Tibial artery (tissue), 4 donors: ENCODE data around the gene KIRREL3.
A peak's percentile ranks its signal among the peaks of the same experiment; 100 is the strongest.

Experiments
- DNase-seq, 2 donors: peaks; one replicate each; pipeline ENCODE4 v3.0.0-alpha.2; 2019
- H3K27ac ChIP-seq, 2 donors: fragments of 200-600 bp; sonication (generic) in 1 of 2; 1 replicate in 1 of 2; 2 replicates in 1 of 2; pipeline ENCODE4 v1.5.1; 2018 to 2019; ENCODE audit warnings: mild to moderate bottlenecking in 1 of 2
- H3K27me3 ChIP-seq, 2 donors: fragments of 200-600 bp; sonication (generic) in 1 of 2; one replicate each; pipeline versions ENCODE4 v1.5.1 to v1.6.0; 2016 to 2019
- H3K36me3 ChIP-seq, 3 donors: fragments of 200-600 bp; sonication (generic) in 2 of 3; one replicate each; pipeline ENCODE4 v1.5.1; 2016 to 2019; ENCODE audit warnings: mild to moderate bottlenecking in 2 of 3
- H3K4me1 ChIP-seq, 4 donors: fragments of 200-600 bp; sonication (generic) in 2 of 4; 1 replicate in 3 of 4; 2 replicates in 1 of 4; pipeline ENCODE4 v1.5.1; 2016 to 2019
- H3K4me3 ChIP-seq, 2 donors: fragments of 200-600 bp; sonication (generic) in 1 of 2; 1 replicate in 1 of 2; 2 replicates in 1 of 2; pipeline ENCODE4 v1.5.1; 2018 to 2019; ENCODE audit warnings: mild to moderate bottlenecking in 2 of 2
- H3K9me3 ChIP-seq, 3 donors: fragments of 200-600 bp; sonication (generic) in 1 of 3; one replicate each; pipeline ENCODE4 v1.5.1; 2016 to 2019
- CTCF ChIP-seq, 2 experiments: fragments of 200-600 bp in 1 of 2; fragments of 450-650 bp in 1 of 2; IDR thresholded peaks; one replicate each; pipeline ENCODE4 v1.5.1; 2017 to 2019; ENCODE audit warnings: antibody characterized with exemption in 2 of 2, mild to moderate bottlenecking in 1 of 2, moderate library complexity in 1 of 2
- intact Hi-C: fragments of 100-400 bp; cut with DNase I; formaldehyde crosslinking; loops from one replicate; pipeline ENCODE4 v1.15.0; 2023; ENCODE audit warnings: low total_unique reads

The KIRREL3 gene

GRCh38 chr11:126475014-126475991 lies 525.3 kb downstream of the KIRREL3 start:
- TF ChIP-seq CTCF (IDR thresholded peaks at IDR 0.05), result no peak
- H3K36me3 ChIP-seq, result no peaks in the 10 kb centered on the region
- peaks cover 0 to 13% of the 10 kb centered on the region in 2 donors for H3K27me3 ChIP-seq
- no peak for DNase-seq
- H3K4me1 ChIP-seq, result peaks cover 0 to under 1% (median 0%) of the 10 kb centered on the region in 4 donors
- no peak overlapping the region for H3K27ac ChIP-seq
- no peak overlapping the region for H3K4me3 ChIP-seq
- intact Hi-C loops, result no loop called here
- H3K9me3 ChIP-seq, result no peaks in the 10 kb centered on the region

- Histone ChIP-seq H3K36me3 (no peaks in the 10 kb centered on the region), H3K4me3 (no peak overlapping the region), H3K9me3 (no peaks in the 10 kb centered on the region), H3K27me3 (peaks cover 0 to 13% of the 10 kb centered on the region in 2 donors), H3K27ac (no peak overlapping the region), H3K4me1 (no peaks in the 10 kb centered on the region)
- TF ChIP-seq CTCF (IDR thresholded peaks at IDR 0.05), result no peak
- intact Hi-C loops, result no loop called here
- no peak for DNase-seq
Observed at GRCh38 chr11:126474220-126474619, 526.4 kb downstream of the KIRREL3 start.

GRCh38 chr11:126473269-126473668 lies 527.3 kb downstream of the KIRREL3 start:
- intact Hi-C loops, result no loop called here
- Histone ChIP-seq H3K27me3 (peaks cover 0 to 13% of the 10 kb centered on the region in 2 donors), H3K4me1 (no peaks in the 10 kb centered on the region), H3K27ac (no peak overlapping the region), H3K9me3 (no peaks in the 10 kb centered on the region), H3K4me3 (no peak overlapping the region), H3K36me3 (no peaks in the 10 kb centered on the region)
- no peak for DNase-seq
- TF ChIP-seq CTCF (IDR thresholded peaks at IDR 0.05), result no peak

- Histone ChIP-seq H3K27ac (no peak overlapping the region), H3K27me3 (peaks cover 0 to 26% of the 10 kb centered on the region in 2 donors), H3K9me3 (no peaks in the 10 kb centered on the region), H3K4me3 (no peak overlapping the region), H3K36me3 (no peaks in the 10 kb centered on the region), H3K4me1 (peaks cover 0 to 7% (median 4%) of the 10 kb centered on the region in 4 donors)
- no peak for TF ChIP-seq CTCF (IDR thresholded peaks at IDR 0.05)
- intact Hi-C loops, result no loop called here
- DNase-seq, result no peak
Observed at GRCh38 chr11:126469311-126469710, 531.3 kb downstream of the KIRREL3 start.

- intact Hi-C loops, result no loop called here
- TF ChIP-seq CTCF (IDR thresholded peaks at IDR 0.05), result no peak
- H3K27ac ChIP-seq, result no peak overlapping the region
- H3K4me3 ChIP-seq, result no peak overlapping the region
- H3K36me3 ChIP-seq, result no peaks in the 10 kb centered on the region
- peaks cover 0 to 25% of the 10 kb centered on the region in 2 donors for H3K27me3 ChIP-seq
- peaks cover 0 to 7% (median 4%) of the 10 kb centered on the region in 4 donors for H3K4me1 ChIP-seq
- peak in 1 of 2 donors; percentile 36 for DNase-seq
- H3K9me3 ChIP-seq, result no peaks in the 10 kb centered on the region
Observed at GRCh38 chr11:126468102-126468521, 532.5 kb downstream of the KIRREL3 start.
